NCI-H526 treated with DMSO at 0.1 percent for 48 hours (cell line): ENCODE data around the gene PIEZO1.
A peak's percentile ranks its signal among the peaks of the same experiment; 100 is the strongest.

Source experiments
- DNase-seq: peaks from one replicate; lab custom pipeline; 2025; lab: John Stamatoyannopoulos, UW

The PIEZO1 gene

GRCh38 chr16:88749358-88749757, 35.7 kb downstream of the PIEZO1 start:
- DNase-seq: no peak

- no peak for DNase-seq
These were observed 36.7 kb downstream of the PIEZO1 start for GRCh38 chr16:88748364-88748763.

DNA sequence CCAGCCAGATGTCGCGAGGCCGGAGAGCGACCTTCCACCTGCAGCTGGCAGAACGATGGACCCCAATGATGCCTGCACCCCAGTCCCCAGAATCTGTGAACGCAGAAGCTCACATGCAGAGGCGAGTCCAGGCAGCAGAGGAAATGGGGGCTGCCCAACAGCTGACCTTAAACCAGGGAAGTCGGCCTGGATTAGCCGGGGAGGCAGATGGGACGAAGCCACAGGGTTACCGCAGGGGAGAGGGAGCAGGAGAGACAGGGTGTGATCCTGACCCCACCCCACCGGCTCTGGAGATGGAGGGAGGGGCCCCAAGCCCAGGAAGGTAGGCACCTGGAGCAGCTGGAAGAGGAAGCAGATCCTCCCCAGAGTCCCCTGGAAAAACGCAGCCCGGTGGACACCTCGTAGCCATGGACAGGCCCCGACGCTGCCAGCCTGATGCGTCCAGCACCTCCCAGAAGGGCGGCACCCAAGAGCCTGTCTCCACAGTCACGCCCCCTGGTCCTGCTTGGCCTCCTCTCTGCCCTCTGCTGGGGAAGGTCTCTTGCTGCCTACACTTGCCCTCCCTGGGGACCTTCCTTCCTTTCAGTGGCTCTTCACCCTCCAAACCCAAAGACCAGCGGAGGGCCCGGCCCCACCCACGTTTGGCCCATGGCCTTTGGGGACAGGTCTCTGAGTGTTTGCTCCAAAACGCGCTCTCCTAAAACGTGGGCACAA, 37.3 kb downstream of the PIEZO1 start:
- DNase-seq: no peak

GRCh38 chr16:88746506-88746905, 38.5 kb downstream of the PIEZO1 start:
- DNase-seq: no peak

- DNase-seq: no peak
These were observed 40.2 kb downstream of the PIEZO1 start for GRCh38 chr16:88744577-88745521.

DNA sequence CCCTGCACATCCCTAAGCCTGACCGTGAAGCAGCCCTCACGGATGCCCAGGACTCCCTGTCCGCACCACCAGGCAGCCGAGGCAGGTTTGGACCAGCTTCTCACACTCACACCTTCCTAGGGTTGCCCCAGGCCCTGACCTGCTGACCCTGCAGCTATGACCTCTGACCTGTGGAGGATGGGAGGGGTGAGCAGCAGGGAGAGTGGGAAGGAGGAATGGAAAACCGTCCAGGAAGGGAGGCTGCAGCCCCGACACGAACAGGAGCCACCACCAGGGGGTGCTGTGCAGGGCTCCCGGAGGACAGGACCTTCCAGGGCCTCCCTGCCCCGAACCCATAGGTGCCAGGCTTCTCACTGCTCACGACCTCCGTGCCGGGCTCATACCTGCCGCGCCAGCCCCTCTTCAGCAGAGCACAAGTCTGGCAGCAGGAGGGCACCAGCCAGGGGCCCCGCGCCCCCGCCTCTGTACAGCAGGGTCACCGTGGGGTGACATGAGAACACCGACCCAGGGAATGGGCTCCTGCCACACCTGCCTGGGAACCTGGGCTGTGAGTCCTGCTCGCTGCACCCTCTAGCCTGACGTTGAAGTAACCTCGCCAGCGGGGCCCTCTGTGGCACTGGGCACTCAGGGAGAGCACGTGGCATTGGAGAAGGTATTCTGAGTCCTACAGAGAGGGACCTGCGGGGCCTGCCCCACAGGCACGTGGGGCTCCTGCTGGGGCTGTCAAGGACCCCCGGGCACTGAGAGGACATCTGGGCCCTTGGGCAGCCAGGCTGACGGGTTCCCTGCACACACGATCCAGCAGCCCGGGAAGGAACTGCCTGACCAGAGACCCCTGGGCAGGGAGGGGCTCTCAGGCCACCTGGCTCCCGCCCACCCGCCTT, 41.1 kb downstream of the PIEZO1 start:
- DNase-seq: peak; percentile 15

DNA sequence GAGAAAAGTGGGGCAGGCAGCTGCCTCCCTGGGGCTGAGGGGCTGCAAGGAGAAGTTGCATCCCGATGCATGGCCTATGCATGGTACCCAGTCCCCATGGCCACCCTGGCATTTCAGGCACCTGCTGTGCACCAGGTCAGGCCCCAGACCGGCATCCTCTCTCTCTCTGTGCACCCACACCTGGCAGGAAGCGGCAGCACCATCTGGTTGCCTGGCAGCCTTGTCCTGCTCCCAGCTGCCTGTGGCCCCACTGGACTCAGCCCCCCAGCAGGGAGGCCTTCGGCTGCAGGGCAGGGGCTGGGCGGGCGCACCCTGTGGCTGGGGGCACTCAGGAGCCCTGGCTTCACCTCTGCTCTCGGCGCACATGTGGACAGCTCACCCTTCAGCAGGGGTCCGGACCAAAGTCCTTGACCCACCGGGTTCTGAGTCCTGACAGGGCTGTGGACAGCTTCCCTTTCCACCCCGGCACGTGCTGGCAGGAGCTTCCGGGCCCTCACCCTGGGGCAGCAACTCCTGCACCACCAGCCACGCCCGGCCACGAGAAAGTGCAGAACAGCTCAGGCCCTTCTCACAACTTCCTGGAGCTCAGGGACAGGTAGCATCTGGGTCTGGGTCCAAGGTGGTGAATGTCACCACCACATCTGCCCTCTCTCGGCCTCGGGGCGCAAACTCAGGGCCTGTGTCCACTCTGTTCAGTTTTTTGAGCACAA, 42.0 kb downstream of the PIEZO1 start:
- DNase-seq: no peak

DNA sequence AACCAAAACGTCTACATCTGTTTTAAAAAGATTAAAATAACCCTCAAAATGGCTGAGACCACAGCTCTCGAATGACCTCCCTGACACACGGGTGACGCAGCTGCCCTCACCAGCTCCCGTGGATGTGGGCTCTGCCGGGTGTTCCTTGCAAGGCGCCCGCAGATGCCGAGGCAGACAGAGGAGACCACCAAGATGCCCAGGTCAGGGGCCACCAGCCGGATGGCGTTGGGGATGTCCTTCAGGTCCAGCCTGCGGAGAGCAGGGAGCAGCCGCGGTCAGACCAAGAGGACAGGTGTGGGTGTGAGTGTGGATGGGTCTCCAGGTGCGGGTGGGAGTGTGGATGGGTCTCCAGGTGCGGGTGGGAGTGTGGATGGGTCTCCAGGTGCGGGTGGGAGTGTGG, 43.7 kb downstream of the PIEZO1 start:
- DNase-seq: no peak

DNA sequence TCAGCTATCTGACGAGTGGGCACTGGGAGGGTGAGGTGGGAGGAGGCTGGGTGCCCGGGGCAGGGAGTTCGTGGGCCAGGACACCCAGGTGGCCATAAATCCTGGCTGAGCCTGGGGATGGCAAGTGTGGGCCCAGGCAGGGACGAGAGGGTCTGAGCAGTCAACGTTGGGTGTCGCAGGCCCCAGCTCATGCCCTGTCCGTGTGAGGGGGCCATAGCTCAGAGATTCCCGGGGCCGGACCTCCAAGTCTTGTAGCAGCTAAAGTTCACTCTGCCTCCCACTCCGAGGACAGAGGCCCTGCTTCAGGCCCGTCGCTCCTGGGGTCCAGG, 44.3 kb downstream of the PIEZO1 start:
- no peak for DNase-seq

- DNase-seq: no peak
These were observed 44.9 kb downstream of the PIEZO1 start for GRCh38 chr16:88739977-88740726.

DNA sequence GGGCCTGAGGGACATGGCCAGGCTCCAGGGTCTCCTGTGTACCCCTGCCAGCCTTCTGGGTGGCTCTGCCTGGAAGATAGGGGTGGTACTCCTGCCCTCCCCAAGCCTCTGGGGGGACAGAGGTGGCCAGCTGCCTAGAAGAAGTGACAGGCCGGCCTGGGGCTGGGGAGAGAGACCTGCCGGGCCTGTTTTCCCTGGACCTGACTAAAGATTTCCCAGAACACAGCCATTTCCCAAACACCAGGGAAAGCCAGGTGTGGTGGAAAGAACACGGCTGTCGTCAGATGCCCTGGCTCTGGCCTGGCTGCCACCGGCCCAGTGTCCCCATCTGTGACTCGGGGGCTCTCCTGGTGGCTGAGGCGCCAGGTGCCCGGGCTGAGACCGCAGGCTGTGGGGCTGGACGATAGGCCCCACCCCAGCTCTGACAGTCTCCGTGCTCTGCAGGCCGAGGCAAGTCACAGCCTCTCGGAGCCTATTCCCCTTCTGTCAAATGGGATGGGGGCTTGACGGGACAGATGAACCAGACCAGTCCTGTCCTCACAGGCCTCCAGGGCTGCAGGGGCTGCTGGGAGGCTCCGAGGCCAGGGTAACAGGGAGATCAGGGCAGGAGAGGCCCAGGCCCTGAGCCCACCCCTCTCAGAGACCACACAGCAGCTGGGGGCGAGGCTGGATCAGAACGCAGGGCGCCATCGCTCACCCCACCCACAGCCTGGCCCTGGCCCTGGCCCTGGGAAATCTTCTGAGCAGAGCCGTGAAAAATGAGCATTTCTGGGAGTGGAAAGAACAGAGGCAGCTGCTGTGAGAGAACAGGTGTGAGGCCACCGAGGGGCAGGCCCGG, 45.7 kb downstream of the PIEZO1 start:
- DNase-seq: no peak

GRCh38 chr16:88738151-88739084, 46.6 kb downstream of the PIEZO1 start:
- no peak for DNase-seq

- no peak for DNase-seq
These were observed 47.5 kb downstream of the PIEZO1 start for GRCh38 chr16:88737298-88738150.

DNA sequence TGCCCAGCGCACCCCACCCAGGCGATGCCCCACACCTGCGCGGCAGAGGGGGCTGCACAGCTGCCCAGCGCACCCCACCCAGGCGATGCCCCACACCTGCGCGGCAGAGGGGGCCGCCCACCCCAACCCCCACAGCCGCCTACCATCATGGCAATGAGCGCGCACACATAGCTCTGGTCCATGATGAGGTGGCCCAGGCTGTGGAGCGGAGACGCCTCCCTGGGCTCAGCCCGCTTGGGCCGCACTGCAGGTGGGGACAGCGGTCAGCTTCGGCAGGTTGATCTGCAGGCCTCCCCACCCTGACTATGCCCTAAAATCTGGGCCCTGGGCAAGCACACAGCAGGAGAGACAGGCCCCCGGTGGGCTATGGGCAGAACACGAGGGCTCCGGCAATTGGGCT, 48.5 kb downstream of the PIEZO1 start:
- no peak for DNase-seq

- no peak for DNase-seq
These were observed 48.9 kb downstream of the PIEZO1 start for GRCh38 chr16:88736088-88736487.

DNA sequence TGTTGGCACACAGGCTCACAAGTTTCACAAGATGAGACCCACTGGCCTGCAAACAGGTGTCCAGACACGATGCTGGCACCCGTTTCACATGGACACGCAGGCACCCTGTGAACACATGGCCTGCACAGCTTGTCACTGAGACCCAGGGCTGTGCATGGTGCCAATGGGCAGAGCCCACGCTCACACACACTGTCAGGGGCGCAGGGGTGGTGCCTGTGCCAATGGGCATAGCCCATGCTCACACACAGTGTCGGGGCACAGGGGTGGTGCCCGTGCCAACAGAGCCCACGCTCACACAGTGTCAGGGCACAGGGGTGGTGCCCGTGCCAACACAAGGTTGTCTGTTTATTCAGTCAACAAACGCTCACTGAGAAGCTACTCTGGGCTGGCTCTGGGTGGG, 49.4 kb downstream of the PIEZO1 start:
- DNase-seq: no peak

GRCh38 chr16:88735121-88735520, 49.9 kb downstream of the PIEZO1 start:
- DNase-seq: no peak

DNA sequence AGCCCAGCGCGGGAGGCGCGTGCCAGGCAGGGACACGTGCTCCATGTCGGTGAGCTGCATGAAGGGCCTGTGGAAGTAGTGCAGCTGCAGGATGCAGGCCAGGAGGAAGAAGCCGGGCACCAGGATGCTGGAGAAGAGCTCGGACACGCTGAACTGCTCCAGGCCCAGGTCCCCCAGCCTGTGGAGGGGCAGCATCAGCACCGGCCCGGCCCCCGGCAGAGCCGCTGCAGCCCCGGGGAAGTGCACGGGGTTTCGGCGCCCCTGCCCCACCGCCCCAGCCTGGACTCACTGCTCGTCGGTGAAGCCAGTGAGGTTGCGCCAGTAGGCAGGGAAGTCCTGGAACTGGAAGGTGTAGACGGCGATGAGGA, 50.7 kb downstream of the PIEZO1 start:
- DNase-seq: no peak
